BJ (cell line): ENCODE data around the gene GAS2L1. TPM values are rescaled to one million over a fixed set of nuclear protein-coding genes. Genes with fewer than 3 reads are reported as not detected.

Experiments
- CTCF ChIA-PET: fragments of 350-600 bp; formaldehyde crosslinking; extraction: SDS; loops from one replicate; lab custom pipeline; 2021; ENCODE audit warnings: antibody characterized with exemption, inconsistent platforms; lab: Yijun Ruan, JAX
- POLR2A ChIA-PET: fragments of 300-600 bp; sonication (Branson Sonifier 250); formaldehyde crosslinking; extraction: SDS; loops from one replicate; lab custom pipeline; 2021; ENCODE audit warnings: antibody characterized with exemption; lab: Charles Lee
- DNase-seq: peaks from one replicate; pipeline ENCODE4 v3.0.0-alpha.2; 2011; ENCODE audit warnings: low read depth
- H3K27me3 ChIP-seq: 2 replicates; pipeline ENCODE4 v1.6.0; 2011; ENCODE audit warnings: low read length; ENCODE audit not compliant: control insufficient read depth, insufficient read depth
- H3K36me3 ChIP-seq: 2 replicates; pipeline ENCODE4 v1.5.1; 2011; ENCODE audit warnings: low read length; ENCODE audit not compliant: control insufficient read depth, insufficient read depth
- H3K4me3 ChIP-seq: 2 replicates; pipeline ENCODE4 v1.5.1; 2011; ENCODE audit warnings: low read depth, mild to moderate bottlenecking, control low read depth, low read length
- polyA plus RNA-seq: library from polyadenylated mRNA; depleted of rRNA; stranded (reverse); fragments of >200 nt; gene quantifications from 2 replicates; pipeline ENCODE4 v1.2.3, GENCODE V29; 2011
- TF ChIP-seq, protein P1 (sequence below): IDR thresholded peaks from 2 replicates; pipeline ENCODE4 v1.5.1; 2011; ENCODE audit warnings: low read depth, mild to moderate bottlenecking, control low read depth, inconsistent platforms, low read length, moderate library complexity; ENCODE audit not compliant: insufficient read depth

GAS2L1 gene
- polyA plus RNA-seq, 1 experiment: 17.0 TPM

DNA sequence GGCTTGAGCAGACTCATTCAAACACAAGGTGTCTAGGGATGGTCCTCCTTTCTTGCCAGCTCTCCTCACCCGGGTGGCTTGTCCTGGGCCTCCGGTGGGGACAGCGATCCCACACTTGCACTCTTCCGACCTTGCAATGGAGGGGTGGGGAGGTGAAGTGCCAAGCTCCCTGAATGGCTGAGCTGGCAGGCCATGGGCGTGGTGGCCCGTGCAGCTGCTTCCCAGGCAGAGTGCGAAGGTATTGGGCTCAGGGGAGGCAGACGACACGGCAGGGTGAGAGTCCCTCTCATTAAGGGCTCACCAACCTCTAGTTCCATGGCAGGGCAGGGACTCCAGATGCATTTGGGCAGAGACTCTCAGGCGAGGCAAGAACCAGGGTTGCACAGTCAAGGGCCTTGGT is 20.0 kb downstream of the GAS2L1 start:
- TF ChIP-seq, protein P1, sequence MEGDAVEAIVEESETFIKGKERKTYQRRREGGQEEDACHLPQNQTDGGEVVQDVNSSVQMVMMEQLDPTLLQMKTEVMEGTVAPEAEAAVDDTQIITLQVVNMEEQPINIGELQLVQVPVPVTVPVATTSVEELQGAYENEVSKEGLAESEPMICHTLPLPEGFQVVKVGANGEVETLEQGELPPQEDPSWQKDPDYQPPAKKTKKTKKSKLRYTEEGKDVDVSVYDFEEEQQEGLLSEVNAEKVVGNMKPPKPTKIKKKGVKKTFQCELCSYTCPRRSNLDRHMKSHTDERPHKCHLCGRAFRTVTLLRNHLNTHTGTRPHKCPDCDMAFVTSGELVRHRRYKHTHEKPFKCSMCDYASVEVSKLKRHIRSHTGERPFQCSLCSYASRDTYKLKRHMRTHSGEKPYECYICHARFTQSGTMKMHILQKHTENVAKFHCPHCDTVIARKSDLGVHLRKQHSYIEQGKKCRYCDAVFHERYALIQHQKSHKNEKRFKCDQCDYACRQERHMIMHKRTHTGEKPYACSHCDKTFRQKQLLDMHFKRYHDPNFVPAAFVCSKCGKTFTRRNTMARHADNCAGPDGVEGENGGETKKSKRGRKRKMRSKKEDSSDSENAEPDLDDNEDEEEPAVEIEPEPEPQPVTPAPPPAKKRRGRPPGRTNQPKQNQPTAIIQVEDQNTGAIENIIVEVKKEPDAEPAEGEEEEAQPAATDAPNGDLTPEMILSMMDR: no peak
- H3K27me3 ChIP-seq: no peaks in the 10 kb centered on the region
- peaks cover 18% of the 10 kb centered on the region for H3K36me3 ChIP-seq
- CTCF ChIA-PET: interaction anchor here (1.0 to 3.0 kb wide), 2 partner anchors 33 to 122 kb away, joined by 3 to 14 read pairs; no protein-coding TSS in a partner anchor
- H3K4me3 ChIP-seq: no peak overlapping the region
- POLR2A ChIA-PET: no interaction called here
- DNase-seq: no peak

DNA sequence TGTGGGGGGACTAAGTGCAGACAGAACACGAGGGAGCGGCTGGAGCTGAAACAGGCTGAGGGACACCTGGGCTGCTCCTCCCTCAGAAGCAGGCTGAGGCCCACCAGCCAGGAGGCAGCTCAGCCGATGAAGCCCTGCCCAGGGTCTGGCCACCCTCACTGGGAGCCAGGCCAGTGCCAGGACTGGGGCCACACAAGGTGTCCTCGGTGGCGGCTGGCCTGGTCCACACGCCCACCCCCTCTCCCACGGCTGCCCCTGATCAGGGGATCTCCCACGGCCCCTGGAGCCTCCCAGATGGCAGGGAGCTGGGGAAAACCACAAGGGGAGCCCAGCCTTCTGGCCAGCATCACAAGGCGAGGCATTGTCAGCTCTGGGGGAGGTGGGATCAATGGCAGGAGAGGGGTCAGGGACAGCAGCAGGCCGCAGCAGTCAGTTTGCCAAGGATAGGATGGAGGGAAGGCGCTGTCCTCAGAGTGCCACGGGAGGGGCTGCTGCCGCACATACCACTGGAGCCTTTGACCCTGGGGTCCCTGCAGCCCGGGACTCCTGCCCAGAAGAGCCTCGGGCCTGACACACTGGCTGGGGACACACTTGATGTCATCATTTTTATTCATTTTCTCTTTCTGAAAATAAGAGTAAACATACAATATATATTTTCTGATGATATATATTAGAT is 20.8 kb downstream of the GAS2L1 start:
- Histone ChIP-seq H3K36me3 (peaks cover 18% of the 10 kb centered on the region), H3K27me3 (no peaks in the 10 kb centered on the region), H3K4me3 (no peak overlapping the region)
- CTCF ChIA-PET: interaction anchor here (1.0 to 3.0 kb wide), 2 partner anchors 32 to 122 kb away, joined by 3 to 14 read pairs; no protein-coding TSS in a partner anchor
- DNase-seq: no peak
- TF ChIP-seq, protein P1: no peak
- POLR2A ChIA-PET: no interaction called here

DNA sequence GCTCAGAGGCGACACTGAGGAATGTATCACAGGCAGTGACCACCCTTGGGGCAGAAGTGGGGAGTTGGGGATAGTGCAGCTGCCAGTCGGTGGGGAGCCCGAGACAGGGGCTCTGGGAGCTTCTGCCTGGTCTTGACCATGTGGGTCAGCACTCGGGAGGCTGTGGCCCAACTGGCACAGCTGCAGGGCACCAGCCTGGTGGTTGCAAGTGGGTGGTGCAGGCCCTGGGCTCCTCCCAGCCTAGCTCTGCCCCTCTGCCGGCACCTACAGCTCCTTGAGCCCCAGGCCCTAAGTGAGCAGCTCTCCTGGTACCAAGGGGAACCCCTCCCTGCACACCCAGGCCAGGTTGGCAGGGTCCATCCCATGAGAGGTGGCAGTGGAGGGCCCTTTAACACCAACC is 21.6 kb downstream of the GAS2L1 start:
- TF ChIP-seq, protein P1: 0 out of 2 replicates have a peak, but pooled peaks have one; percentile 8
- DNase-seq: no peak
- H3K36me3 ChIP-seq: peaks cover 19% of the 10 kb centered on the region
- POLR2A ChIA-PET: no interaction called here
- H3K4me3 ChIP-seq: no peak overlapping the region
- no peaks in the 10 kb centered on the region for H3K27me3 ChIP-seq
- CTCF ChIA-PET: interaction anchor here (1.0 to 3.0 kb wide), 2 partner anchors 8 to 31 kb away, joined by 3 to 14 read pairs; no protein-coding TSS in a partner anchor

DNA sequence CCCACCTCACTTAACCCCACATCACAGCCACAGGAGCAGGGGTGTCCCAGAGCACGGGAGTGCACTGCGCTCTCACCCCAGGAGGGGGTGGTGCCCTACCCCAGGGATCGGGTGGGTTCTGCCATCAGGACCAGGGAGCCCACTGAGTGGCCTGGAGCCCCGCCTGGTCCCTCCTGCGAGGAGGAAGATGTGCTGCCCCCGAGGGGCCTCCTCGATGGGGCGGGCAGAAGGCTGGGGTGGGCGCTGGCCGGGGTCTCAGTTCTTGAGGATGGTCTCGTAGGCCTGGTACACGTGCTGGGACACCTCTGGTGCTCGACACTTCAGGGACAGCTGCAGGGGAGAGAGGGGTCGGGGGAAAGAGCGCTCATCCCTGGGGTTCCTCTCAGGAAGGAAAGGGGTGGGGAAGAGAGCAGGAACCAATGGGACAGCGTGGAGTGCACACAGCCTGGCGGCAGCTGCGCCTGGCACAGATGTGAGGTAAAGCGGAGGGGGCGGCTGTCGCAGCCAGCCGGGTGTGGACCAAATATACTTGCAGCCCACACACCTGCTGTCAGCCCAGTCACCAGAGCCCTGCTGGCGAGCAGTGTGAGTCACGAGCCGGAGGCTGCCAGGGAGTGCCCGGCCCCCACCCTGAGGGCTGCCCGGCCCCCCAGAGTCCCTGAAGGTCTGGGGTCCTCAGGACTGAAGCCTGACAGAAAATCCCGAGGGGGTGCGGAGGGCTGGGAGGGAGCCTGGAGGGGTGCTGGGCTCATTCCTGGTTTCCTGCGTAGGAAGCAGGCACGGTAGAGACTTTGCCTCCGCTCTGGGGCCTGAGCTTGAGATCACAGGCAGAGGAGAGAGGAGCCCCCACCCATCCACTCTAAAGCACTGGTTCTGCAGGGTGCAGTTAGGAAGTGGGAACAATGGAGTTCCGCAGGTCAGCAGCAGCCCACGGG is 22.4 kb downstream of the GAS2L1 start:
- ChIA-PET CTCF (interaction anchor here (1.0 to 3.0 kb wide), 3 partner anchors 8 to 30 kb away, joined by 3 to 14 read pairs (median 4); no protein-coding TSS in a partner anchor), POLR2A (no interaction called here)
- no peaks in the 10 kb centered on the region for H3K27me3 ChIP-seq
- no peak for DNase-seq
- H3K4me3 ChIP-seq: no peak overlapping the region
- TF ChIP-seq, protein P1: no peak
- peaks cover 21% of the 10 kb centered on the region for H3K36me3 ChIP-seq

DNA sequence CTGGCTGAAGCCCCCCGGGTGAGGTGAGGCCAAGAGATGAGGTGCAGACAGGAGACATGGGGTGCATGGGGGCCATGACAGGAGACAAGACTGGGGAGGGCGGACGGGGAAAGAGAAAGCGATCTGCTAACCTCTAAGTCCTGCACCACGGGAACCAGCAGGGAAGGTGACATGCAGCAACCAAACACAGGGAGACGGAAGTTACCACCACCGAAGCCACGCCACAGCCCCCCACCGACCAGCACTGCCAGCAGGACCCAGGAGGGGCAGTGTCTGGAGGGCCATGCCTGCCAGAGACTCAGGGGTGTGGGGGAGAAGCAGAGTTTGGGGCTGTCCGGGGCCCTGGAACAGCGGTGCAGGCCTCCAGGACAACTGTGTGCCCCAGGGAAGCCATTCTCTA is 23.1 kb downstream of the GAS2L1 start:
- no peak for DNase-seq
- POLR2A ChIA-PET: no interaction called here

More for the DNA sequence above, 23.1 kb downstream of the GAS2L1 start:
- CTCF ChIA-PET: interaction anchor here (1.2 kb wide), 1 partner anchor 29 kb away, joined by 4 read pairs; no protein-coding TSS in a partner anchor
- TF ChIP-seq, protein P1: no peak
- Histone ChIP-seq H3K36me3 (peaks cover 21% of the 10 kb centered on the region), H3K4me3 (no peak overlapping the region), H3K27me3 (no peaks in the 10 kb centered on the region)
